HEK293 (cell line): ENCODE data around the gene TCF7L2.

Experiments used
- CTCF ChIA-PET: fragments of 350-600 bp; formaldehyde crosslinking; extraction: SDS; loops from one replicate; lab custom pipeline; 2021; ENCODE audit warnings: antibody characterized with exemption; lab: Yijun Ruan, JAX
- POLR2A ChIA-PET: fragments of 300-600 bp; formaldehyde crosslinking; extraction: SDS; loops from one replicate; lab custom pipeline; 2020; ENCODE audit warnings: antibody characterized with exemption, inconsistent platforms; lab: Yijun Ruan, JAX
- H3K27ac ChIP-seq: fragments of 200-500 bp; sonication (Bioruptor generic); 2 replicates; pipeline ENCODE4 v1.5.1; 2014; ENCODE audit warnings: low read depth, low read length, control low read depth, inconsistent platforms; ENCODE audit errors: extremely low read depth
- H3K36me3 ChIP-seq, 2 experiments: fragments of 200-500 bp in 1 of 2; sonication (Bioruptor generic) in 1 of 2; 1 replicate in 1 of 2; 2 replicates in 1 of 2; pipeline ENCODE4 v1.5.1; 2014 to 2017; ENCODE audit warnings: inconsistent platforms in 2 of 2, low read length in 2 of 2; ENCODE audit not compliant: control insufficient read depth in 2 of 2, insufficient read depth in 1 of 2
- H3K4me1 ChIP-seq: fragments of 200-500 bp; sonication (Bioruptor generic); 2 replicates; pipeline ENCODE4 v1.5.1; 2014; ENCODE audit warnings: mild to moderate bottlenecking, low read length, inconsistent platforms; ENCODE audit not compliant: control insufficient read depth, insufficient read depth
- H3K4me3 ChIP-seq: 2 replicates; pipeline ENCODE4 v1.5.1; 2011; ENCODE audit warnings: low read depth, mild to moderate bottlenecking, control low read depth, low read length, moderate library complexity
- H3K9me3 ChIP-seq: fragments of 200-500 bp; sonication (Bioruptor generic); 2 replicates; pipeline ENCODE4 v1.5.1; 2014; ENCODE audit warnings: low read depth, low read length, inconsistent platforms; ENCODE audit not compliant: control insufficient read depth, insufficient read depth
- HOXD13 ChIP-seq: sonication (generic); formaldehyde crosslinking; IDR thresholded peaks from 2 replicates; pipeline ENCODE4 v1.8.0; 2022; ENCODE audit warnings: missing genetic modification reagents, borderline replicate concordance
- OSR2 ChIP-seq: fragments of 450-650 bp; formaldehyde crosslinking; IDR thresholded peaks from 2 replicates; pipeline ENCODE4 v1.5.1; 2016; ENCODE audit warnings: missing biosample characterization, missing genetic modification characterization
- SP2 ChIP-seq: fragments of 450-650 bp; formaldehyde crosslinking; IDR thresholded peaks from 2 replicates; pipeline ENCODE4 v1.5.1; 2016; ENCODE audit warnings: missing biosample characterization, missing genetic modification characterization
- TCF7L2 ChIP-seq: IDR thresholded peaks from 2 replicates; pipeline ENCODE4 v1.6.1; 2011; ENCODE audit warnings: low read depth, mild to moderate bottlenecking, inconsistent platforms, low read length, moderate library complexity, borderline replicate concordance
- ZBTB11 ChIP-seq: fragments of 450-650 bp; formaldehyde crosslinking; conservative IDR thresholded peaks from 2 replicates; pipeline ENCODE4 v1.5.1; 2016; ENCODE audit warnings: low read depth, missing biosample characterization, missing genetic modification characterization
- ZNF211 ChIP-seq: fragments of 450-650 bp; formaldehyde crosslinking; IDR thresholded peaks from 2 replicates; pipeline ENCODE4 v1.5.1; 2016; ENCODE audit warnings: low read depth, missing biosample characterization, missing genetic modification characterization
- ZNF335 ChIP-seq: fragments of 450-650 bp; formaldehyde crosslinking; conservative IDR thresholded peaks from 2 replicates; pipeline ENCODE4 v1.5.1; 2016; ENCODE audit warnings: missing biosample characterization, missing genetic modification characterization
- ZNF510 ChIP-seq: fragments of 450-650 bp; formaldehyde crosslinking; IDR thresholded peaks from 2 replicates; pipeline ENCODE4 v1.5.1; 2018; ENCODE audit warnings: mild to moderate bottlenecking, missing genetic modification characterization, missing biosample characterization; ENCODE audit not compliant: insufficient replicate concordance
- ZNF544 ChIP-seq: fragments of 450-650 bp; formaldehyde crosslinking; IDR thresholded peaks from 2 replicates; pipeline ENCODE4 v1.5.0; 2017; ENCODE audit warnings: missing biosample characterization, missing genetic modification characterization
- ZNF561 ChIP-seq: fragments of 450-650 bp; IDR thresholded peaks from 2 replicates; pipeline ENCODE4 v1.5.1; 2018; ENCODE audit warnings: missing biosample characterization, missing genetic modification characterization, borderline replicate concordance
- ZNF600 ChIP-seq: fragments of 450-650 bp; formaldehyde crosslinking; IDR thresholded peaks from 2 replicates; pipeline ENCODE4 v1.5.1; 2016; ENCODE audit warnings: missing biosample characterization, missing genetic modification characterization
- ZNF658 ChIP-seq: fragments of 450-650 bp; formaldehyde crosslinking; IDR thresholded peaks from 2 replicates; pipeline ENCODE4; 2016; ENCODE audit warnings: missing biosample characterization, missing genetic modification characterization
- TF ChIP-seq, protein P1 (sequence below): fragments of 450-650 bp; formaldehyde crosslinking; IDR thresholded peaks from 2 replicates; pipeline ENCODE4 v1.5.1; 2017; ENCODE audit warnings: missing biosample characterization, missing genetic modification characterization
- TF ChIP-seq, protein P2 (sequence below): fragments of 450-650 bp; formaldehyde crosslinking; IDR thresholded peaks from 2 replicates; pipeline ENCODE4 v1.5.1; 2016; ENCODE audit warnings: missing biosample characterization, missing genetic modification characterization

Gene TCF7L2

DNA sequence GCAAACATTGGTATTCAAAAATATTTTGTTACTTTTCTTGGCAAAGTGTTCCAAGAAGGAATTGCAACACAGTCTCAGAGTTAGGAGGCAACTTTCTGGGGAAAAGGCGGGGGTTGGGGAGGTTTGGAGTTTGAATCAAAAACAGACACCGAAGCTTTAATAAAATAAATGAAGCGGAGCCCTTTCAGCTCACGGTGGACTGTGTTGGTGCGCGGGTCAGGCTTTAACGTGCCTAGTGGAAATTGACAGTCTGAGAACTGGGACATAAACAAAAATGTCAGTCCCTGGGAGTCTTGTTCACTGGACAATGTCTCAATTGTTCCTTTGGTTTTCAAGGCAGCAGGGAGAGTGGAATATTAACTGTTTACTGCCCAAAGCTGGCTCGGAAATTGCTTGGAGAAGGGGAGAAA, 109.3 kb downstream of the TCF7L2 start:
- TF ChIP-seq SP2, result no peak
- peak; percentile 27; the same call in 1 of the 2 replicates for TF ChIP-seq ZNF335 (tag by site-specific recombination)
- no peak for TF ChIP-seq HOXD13 (CRISPR knock-in tag)
- no peak for TF ChIP-seq ZNF544 (tag by site-specific recombination)
- no peak for TF ChIP-seq TCF7L2
- peak; percentile 57; the same call in 1 of the 2 replicates for TF ChIP-seq ZNF561 (tag by site-specific recombination)
- TF ChIP-seq OSR2 (tag by site-specific recombination), result no peak
- no peak for TF ChIP-seq ZNF658
- no peak for TF ChIP-seq ZNF211 (tag by site-specific recombination)
- TF ChIP-seq, protein P1, sequence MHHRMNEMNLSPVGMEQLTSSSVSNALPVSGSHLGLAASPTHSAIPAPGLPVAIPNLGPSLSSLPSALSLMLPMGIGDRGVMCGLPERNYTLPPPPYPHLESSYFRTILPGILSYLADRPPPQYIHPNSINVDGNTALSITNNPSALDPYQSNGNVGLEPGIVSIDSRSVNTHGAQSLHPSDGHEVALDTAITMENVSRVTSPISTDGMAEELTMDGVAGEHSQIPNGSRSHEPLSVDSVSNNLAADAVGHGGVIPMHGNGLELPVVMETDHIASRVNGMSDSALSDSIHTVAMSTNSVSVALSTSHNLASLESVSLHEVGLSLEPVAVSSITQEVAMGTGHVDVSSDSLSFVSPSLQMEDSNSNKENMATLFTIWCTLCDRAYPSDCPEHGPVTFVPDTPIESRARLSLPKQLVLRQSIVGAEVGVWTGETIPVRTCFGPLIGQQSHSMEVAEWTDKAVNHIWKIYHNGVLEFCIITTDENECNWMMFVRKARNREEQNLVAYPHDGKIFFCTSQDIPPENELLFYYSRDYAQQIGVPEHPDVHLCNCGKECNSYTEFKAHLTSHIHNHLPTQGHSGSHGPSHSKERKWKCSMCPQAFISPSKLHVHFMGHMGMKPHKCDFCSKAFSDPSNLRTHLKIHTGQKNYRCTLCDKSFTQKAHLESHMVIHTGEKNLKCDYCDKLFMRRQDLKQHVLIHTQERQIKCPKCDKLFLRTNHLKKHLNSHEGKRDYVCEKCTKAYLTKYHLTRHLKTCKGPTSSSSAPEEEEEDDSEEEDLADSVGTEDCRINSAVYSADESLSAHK (tag by site-specific recombination), result peak; percentile 41; the same call in 1 of the 2 replicates
- TF ChIP-seq, protein P2, sequence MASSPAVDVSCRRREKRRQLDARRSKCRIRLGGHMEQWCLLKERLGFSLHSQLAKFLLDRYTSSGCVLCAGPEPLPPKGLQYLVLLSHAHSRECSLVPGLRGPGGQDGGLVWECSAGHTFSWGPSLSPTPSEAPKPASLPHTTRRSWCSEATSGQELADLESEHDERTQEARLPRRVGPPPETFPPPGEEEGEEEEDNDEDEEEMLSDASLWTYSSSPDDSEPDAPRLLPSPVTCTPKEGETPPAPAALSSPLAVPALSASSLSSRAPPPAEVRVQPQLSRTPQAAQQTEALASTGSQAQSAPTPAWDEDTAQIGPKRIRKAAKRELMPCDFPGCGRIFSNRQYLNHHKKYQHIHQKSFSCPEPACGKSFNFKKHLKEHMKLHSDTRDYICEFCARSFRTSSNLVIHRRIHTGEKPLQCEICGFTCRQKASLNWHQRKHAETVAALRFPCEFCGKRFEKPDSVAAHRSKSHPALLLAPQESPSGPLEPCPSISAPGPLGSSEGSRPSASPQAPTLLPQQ, result no peak
- ChIA-PET CTCF (interaction anchor here (0.8 to 0.9 kb wide), 2 partner anchors 9 to 67 kb away, joined by 4 read pairs; no protein-coding TSS in a partner anchor), POLR2A (interaction anchor here (1.7 kb wide), 1 partner anchor 14 kb away, joined by 5 read pairs; no protein-coding TSS in a partner anchor)
- no peaks in the 10 kb centered on the region for H3K36me3 ChIP-seq
- H3K9me3 ChIP-seq, result no peaks in the 10 kb centered on the region
- H3K4me1 ChIP-seq, result peaks cover 59% of the 10 kb centered on the region
- no peak overlapping the region for H3K4me3 ChIP-seq
- H3K27ac ChIP-seq, result no peak overlapping the region; the same call in 1 of the 2 replicates

DNA sequence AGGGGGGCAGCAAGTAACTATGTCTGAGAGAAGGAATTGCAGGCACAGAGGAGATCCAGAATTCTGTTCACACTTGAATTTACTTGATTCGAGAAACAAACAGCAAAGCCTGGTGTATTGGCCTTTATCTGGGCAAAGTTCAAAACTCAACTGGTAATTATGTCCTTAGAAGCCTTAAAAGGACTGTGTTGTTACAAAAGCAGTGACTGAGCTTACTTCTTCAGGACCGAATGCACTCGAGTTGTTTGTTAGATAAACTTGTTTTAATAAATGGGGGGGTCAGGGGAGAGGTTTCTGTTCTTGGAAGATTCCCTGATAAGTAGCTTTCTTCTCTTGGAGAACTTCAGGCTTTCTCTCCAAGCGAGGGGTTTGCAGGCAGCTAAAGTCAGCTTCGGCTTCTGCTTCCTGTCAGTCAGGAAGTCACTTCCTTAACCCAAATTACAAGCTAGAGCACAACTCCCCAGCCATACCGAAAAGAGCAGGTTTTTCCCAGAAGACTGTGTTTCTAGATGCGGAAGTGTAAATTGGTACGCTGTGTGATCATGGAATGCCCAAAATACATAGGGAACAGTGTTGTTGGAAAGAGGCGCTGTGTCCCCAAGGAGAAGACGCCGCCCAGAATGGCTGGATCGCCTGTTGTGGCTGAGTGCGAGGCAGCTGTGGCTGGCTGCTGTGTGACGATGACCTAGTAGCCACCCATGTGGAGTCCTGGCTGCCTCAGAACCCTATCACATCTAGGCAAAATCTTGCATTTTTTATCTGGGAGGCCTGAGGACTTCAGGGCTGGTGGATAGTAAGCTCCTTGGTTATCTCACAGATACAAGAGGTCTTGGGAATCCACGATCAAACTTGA, 110.4 kb downstream of the TCF7L2 start:
- Histone ChIP-seq H3K4me3 (no peak overlapping the region), H3K36me3 (no peaks in the 10 kb centered on the region), H3K4me1 (peaks cover 59% of the 10 kb centered on the region), H3K27ac (no peak overlapping the region), H3K9me3 (no peaks in the 10 kb centered on the region)
- TF ChIP-seq ZNF600 (tag by site-specific recombination) (peak; percentile 43; the same call in 1 of the 2 replicates), ZBTB11 (tag by site-specific recombination) (no peak), OSR2 (tag by site-specific recombination) (peak; percentile 50; the same call in 1 of the 2 replicates), ZNF510 (no peak)
- ChIA-PET CTCF (interaction anchor here (0.8 to 1.7 kb wide), 7 partner anchors 8 to 340 kb away, joined by 3 to 14 read pairs (median 4); no protein-coding TSS in a partner anchor), POLR2A (no interaction called here)
